Measurements from ENCODE around the gene BUD13.

GRCh38 chr11:116716621-116717020 is 56.2 kb downstream of the BUD13 start:
- TF ChIP-seq CTCF (IDR thresholded peaks at IDR 0.05) (no peak), POLR2A (IDR thresholded peaks at IDR 0.05) (no peak), POLR2AphosphoS5 (IDR thresholded peaks at IDR 0.05) (no peak)

Data from breast epithelium (tissue), 3 donors.